Right lobe of liver (tissue), 6 donors: ENCODE results near the gene PTPA. TPM values are rescaled to one million over a fixed set of nuclear protein-coding genes. Genes with fewer than 3 reads are reported as not detected.

Experiments
- ATAC-seq, 4 donors: fragments of 200-7000 bp; cut with Tn5 transposase; one replicate each; pipeline ENCODE4 v1.9.1; 2020; ENCODE audit warnings: mild to moderate bottlenecking in 4 of 4, moderate library complexity in 4 of 4
- DNase-seq, 3 donors: peaks; one replicate each; pipeline ENCODE4 v3.0.0-alpha.2; 2020
- H3K27ac ChIP-seq, 3 donors: fragments of 200-600 bp; one replicate each; pipeline ENCODE4 v1.8.0; 2022
- H3K27me3 ChIP-seq, 2 donors: fragments of 200-600 bp; one replicate each; pipeline ENCODE4 v1.8.0; 2022
- H3K36me3 ChIP-seq, 4 donors: fragments of 200-600 bp; sonication (generic) in 1 of 4; one replicate each; pipeline versions ENCODE4 v1.5.1 to v1.8.0; 2017 to 2022; ENCODE audit warnings: control low read depth in 1 of 4
- H3K4me1 ChIP-seq, 4 donors: fragments of 200-600 bp; sonication (generic) in 1 of 4; one replicate each; pipeline versions ENCODE4 v1.5.1 to v1.8.0; 2017 to 2022; ENCODE audit warnings: control low read depth in 1 of 4
- H3K4me3 ChIP-seq, 3 donors: fragments of 200-600 bp; one replicate each; pipeline ENCODE4 v1.8.0; 2022
- H3K9me3 ChIP-seq, 4 donors: fragments of 200-600 bp; sonication (generic) in 1 of 4; one replicate each; pipeline versions ENCODE4 v1.5.1 to v1.8.0; 2017 to 2022; ENCODE audit warnings: control low read depth in 1 of 4
- POLR2A ChIP-seq: fragments of 450-650 bp; IDR thresholded peaks from one replicate; pipeline ENCODE4 v1.6.1; 2017; ENCODE audit warnings: antibody characterized with exemption, mild to moderate bottlenecking
- WGBS: methylation state at CpG from one replicate; pipeline ENCODE4 v1.1.6; 2018; ENCODE audit warnings: low coverage, low lambda C conversion rate; ENCODE audit not compliant: insufficient coverage; ENCODE audit errors: missing lambda C conversion rate; 5-methylcytosine and 5-hydroxymethylcytosine counted together
- intact Hi-C, 2 donors: fragments of 100-400 bp; cut with DNase I; formaldehyde crosslinking; loops; one replicate each; pipeline versions ENCODE4 v1.11.2 to v1.14.1; 2022
- total RNA-seq, 6 experiments: library from RNA; depleted of rRNA in 2 of 6; stranded (reverse); fragments of >200 nt in 2 of 6; fragmentation: NEBNext Ultra II Directional in 3 of 6; extraction: Animal tissue kit (Norgen Biotek cat#: 25700) in 3 of 6; gene quantifications; one replicate each; pipeline versions ENCODE4 v1.1.0 to v1.2.4, GENCODE V29; 2016 to 2023
- TF ChIP-seq, protein P1 (sequence below), 4 donors: fragments of 200-600 bp in 3 of 4; fragments of 450-650 bp in 1 of 4; IDR thresholded peaks; one replicate each; pipeline versions ENCODE4 v1.5.1 to v1.8.0; 2016 to 2022; ENCODE audit warnings: antibody characterized with exemption in 4 of 4, mild to moderate bottlenecking in 2 of 4
- donor health status: DM: no; HTN: yes; CAD: no.
- donor health status: DM: no; HTN: no; CAD: no.
- donor health status: DM: no; HTN: no; CAD: no.
- donor health status: DM: no; HTN: yes; CAD: no.
- donor health status: DM: no; HTN: yes; CAD: no.

PTPA gene
- total RNA-seq, 6 experiments from 2014 or later: 55.4 to 123 (median 62.0) TPM

- peak; percentile 87 to 94 (median 93) for DNase-seq
- 20% methylated on average over 4 of the region's 31 CpGs for WGBS
Measured at GRCh38 chr9:129068990-129069861, 42.0 kb upstream of the PTPA start.

DNA sequence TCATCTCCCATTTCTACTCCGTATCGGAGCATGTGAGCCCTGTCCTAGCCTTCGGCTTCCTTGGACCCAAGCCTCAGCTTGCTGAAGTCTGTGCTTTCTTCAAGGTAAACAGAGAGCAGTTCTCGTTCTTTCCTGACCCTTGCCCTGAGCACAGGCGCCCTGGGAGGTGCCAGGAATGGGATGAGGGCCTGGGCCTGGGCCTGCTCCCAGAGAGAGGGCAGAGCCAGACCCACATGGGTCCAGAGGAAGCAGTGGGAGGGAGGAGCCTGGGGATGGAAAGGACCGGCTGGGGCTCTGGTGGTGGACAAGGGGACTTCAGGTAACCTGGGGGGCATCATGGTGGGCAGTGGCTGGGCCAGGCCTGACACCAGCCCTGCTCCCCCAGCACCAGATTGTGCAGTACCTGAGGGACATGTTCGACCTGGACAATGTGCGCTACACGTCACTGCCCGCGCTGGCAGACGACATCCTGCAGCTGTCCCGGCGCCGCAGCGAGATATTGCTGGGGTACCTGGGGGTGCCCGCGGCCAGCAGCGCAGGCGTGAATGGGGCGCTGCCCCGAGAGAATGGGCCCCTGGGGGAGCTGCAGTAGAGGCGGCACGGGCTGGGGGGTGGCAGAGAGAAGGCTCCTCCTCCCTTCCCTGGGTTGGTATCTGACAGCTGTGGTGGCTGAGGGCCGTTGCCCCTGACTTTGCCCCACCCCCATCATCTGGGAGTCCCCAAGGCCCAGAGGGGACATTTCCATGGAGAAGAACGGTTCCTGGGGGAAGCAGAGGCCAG, 41.2 kb upstream of the PTPA start:
- intact Hi-C loops: no loop called here
- DNase-seq: peak; percentile 69 to 94 (median 94)
- Histone ChIP-seq H3K36me3 (peaks cover 0 to 2% (median 0%) of the 10 kb centered on the region in 4 donors), H3K4me1 (peaks cover 0 to 48% (median 18%) of the 10 kb centered on the region in 4 donors), H3K27me3 (no peaks in the 10 kb centered on the region), H3K27ac (peak overlapping the region; percentile 62 to 98 (median 94)), H3K4me3 (no peak overlapping the region), H3K9me3 (no peaks in the 10 kb centered on the region)
- WGBS: 56% methylated on average over 16 of the region's 26 CpGs
- ATAC-seq: peak; percentile 80 to 92 (median 88)
- TF ChIP-seq, protein P1, sequence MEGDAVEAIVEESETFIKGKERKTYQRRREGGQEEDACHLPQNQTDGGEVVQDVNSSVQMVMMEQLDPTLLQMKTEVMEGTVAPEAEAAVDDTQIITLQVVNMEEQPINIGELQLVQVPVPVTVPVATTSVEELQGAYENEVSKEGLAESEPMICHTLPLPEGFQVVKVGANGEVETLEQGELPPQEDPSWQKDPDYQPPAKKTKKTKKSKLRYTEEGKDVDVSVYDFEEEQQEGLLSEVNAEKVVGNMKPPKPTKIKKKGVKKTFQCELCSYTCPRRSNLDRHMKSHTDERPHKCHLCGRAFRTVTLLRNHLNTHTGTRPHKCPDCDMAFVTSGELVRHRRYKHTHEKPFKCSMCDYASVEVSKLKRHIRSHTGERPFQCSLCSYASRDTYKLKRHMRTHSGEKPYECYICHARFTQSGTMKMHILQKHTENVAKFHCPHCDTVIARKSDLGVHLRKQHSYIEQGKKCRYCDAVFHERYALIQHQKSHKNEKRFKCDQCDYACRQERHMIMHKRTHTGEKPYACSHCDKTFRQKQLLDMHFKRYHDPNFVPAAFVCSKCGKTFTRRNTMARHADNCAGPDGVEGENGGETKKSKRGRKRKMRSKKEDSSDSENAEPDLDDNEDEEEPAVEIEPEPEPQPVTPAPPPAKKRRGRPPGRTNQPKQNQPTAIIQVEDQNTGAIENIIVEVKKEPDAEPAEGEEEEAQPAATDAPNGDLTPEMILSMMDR (IDR thresholded peaks at IDR 0.05): no peak
- no peak for TF ChIP-seq POLR2A

More at GRCh38 chr9:129068990-129069861, 42.0 kb upstream of the PTPA start:
- ATAC-seq: peak; percentile 78 to 84 (median 80)
- peak overlapping the region; percentile 62 to 98 (median 94) for H3K27ac ChIP-seq
- no peaks in the 10 kb centered on the region for H3K27me3 ChIP-seq
- intact Hi-C loops: no loop called here
- no peak overlapping the region for H3K4me3 ChIP-seq
- TF ChIP-seq POLR2A: peak; percentile 52
- TF ChIP-seq, protein P1 (IDR thresholded peaks at IDR 0.05): peak in 1 of 4 donors; percentile 14
- peaks cover 0 to 3% (median 0%) of the 10 kb centered on the region in 4 donors for H3K36me3 ChIP-seq
- H3K4me1 ChIP-seq: peaks cover 0 to 52% (median 21%) of the 10 kb centered on the region in 4 donors
- H3K9me3 ChIP-seq: no peaks in the 10 kb centered on the region

GRCh38 chr9:129070696-129071525, 40.3 kb upstream of the PTPA start:
- TF ChIP-seq POLR2A: no peak
- TF ChIP-seq, protein P1 (IDR thresholded peaks at IDR 0.05): no peak
- H3K9me3 ChIP-seq: no peaks in the 10 kb centered on the region
- intact Hi-C loops: no loop called here
- peak overlapping the region in 2 of 3 donors; percentile 94 to 98 for H3K27ac ChIP-seq
- H3K36me3 ChIP-seq: no peaks in the 10 kb centered on the region
- no peaks in the 10 kb centered on the region for H3K27me3 ChIP-seq
- DNase-seq (peak in 1 of 3 donors; percentile 44), ATAC-seq (no peak)
- no peak overlapping the region for H3K4me3 ChIP-seq
- WGBS: 82% methylated on average over 7 of the region's 21 CpGs
- H3K4me1 ChIP-seq: peaks cover 0 to 49% (median 15%) of the 10 kb centered on the region in 4 donors
